ENCODE data around the gene TRPM3. TPM values are rescaled to one million over a fixed set of nuclear protein-coding genes. Genes with fewer than 3 reads are reported as not detected.

The TRPM3 gene
- total RNA-seq, 1 experiment from 2014 or later: not detected

- intact Hi-C loops (cut with micrococcal nuclease; ENCODE audit: unreplicated experiment) (no loop called here), in situ Hi-C loops (cut with HindIII; ENCODE audit: low pct_unique_long_range_greater_than_20kb, low sequenced_read_pairs) (no loop called here)
- no peak for DNase-seq (ENCODE audit: low read depth, low spot score)
- Histone ChIP-seq H3K27me3 (ENCODE audit: control insufficient read depth, insufficient read depth, low read length) (no peaks in the 10 kb centered on the region), H3K27ac (ENCODE audit: low read length) (no peak overlapping the region), H3K4me3 (ENCODE audit: low read depth in 2 of 2, low read length in 2 of 2) (no peak overlapping the region), H3K36me3 (ENCODE audit: control insufficient read depth, insufficient read depth, low read length) (no peaks in the 10 kb centered on the region), H3K9me3 (ENCODE audit: control insufficient read depth, insufficient read depth, low read depth, low read length) (no peaks in the 10 kb centered on the region), H3K4me1 (ENCODE audit: control insufficient read depth, insufficient read depth, low read length) (no peaks in the 10 kb centered on the region)
- TF ChIP-seq SIN3A (IDR thresholded peaks at IDR 0.05; ENCODE audit: borderline replicate concordance, insufficient read depth, low read depth, low read length) (no peak), TCF7L2 (IDR thresholded peaks at IDR 0.05; ENCODE audit: low read depth, low read length) (no peak), POLR2AphosphoS5 (IDR thresholded peaks at IDR 0.05; ENCODE audit: low read depth, low read length) (no peak), REST (IDR thresholded peaks at IDR 0.05; ENCODE audit: insufficient read depth in 1 of 2, low read depth in 2 of 2, low read length in 1 of 2) (no peak)
- TF ChIP-seq, protein P1, sequence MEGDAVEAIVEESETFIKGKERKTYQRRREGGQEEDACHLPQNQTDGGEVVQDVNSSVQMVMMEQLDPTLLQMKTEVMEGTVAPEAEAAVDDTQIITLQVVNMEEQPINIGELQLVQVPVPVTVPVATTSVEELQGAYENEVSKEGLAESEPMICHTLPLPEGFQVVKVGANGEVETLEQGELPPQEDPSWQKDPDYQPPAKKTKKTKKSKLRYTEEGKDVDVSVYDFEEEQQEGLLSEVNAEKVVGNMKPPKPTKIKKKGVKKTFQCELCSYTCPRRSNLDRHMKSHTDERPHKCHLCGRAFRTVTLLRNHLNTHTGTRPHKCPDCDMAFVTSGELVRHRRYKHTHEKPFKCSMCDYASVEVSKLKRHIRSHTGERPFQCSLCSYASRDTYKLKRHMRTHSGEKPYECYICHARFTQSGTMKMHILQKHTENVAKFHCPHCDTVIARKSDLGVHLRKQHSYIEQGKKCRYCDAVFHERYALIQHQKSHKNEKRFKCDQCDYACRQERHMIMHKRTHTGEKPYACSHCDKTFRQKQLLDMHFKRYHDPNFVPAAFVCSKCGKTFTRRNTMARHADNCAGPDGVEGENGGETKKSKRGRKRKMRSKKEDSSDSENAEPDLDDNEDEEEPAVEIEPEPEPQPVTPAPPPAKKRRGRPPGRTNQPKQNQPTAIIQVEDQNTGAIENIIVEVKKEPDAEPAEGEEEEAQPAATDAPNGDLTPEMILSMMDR (IDR thresholded peaks at IDR 0.05): no peak
- ATAC-seq: no peak
- ChIA-PET CTCF (no interaction called here), POLR2A (interaction anchor here (0.6 kb wide), 1 partner anchor 278 kb away, joined by 3 read pairs; no protein-coding TSS in a partner anchor)
- BruUV-seq (replicated peaks): no TSS peak
Observed at GRCh38 chr9:70567511-70567910, 553.9 kb downstream of the TRPM3 start.

DNA sequence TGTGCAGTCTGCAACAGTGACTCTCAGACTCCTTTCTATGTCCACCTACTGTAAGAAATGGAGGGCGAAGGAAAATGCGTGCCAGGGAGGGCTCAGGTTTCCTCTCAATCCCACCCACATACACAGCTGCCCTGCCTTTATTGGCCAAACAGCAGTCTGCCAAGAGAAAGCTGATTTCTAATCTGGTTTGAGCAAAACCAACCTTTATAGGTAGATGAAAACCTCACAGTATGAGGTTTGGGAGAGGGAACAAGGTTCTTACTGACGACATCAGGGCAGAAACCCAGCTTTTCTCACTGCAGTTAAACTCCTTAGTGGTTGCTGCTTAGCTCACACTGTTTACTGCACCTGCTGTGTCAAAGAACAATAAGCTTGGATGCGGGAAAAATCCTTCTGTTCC is 554.7 kb downstream of the TRPM3 start:
- TF ChIP-seq SIN3A (IDR thresholded peaks at IDR 0.05; ENCODE audit: borderline replicate concordance, insufficient read depth, low read depth, low read length) (no peak), REST (IDR thresholded peaks at IDR 0.05; ENCODE audit: insufficient read depth in 1 of 2, low read depth in 2 of 2, low read length in 1 of 2) (no peak), TCF7L2 (IDR thresholded peaks at IDR 0.05; ENCODE audit: low read depth, low read length) (no peak), POLR2AphosphoS5 (IDR thresholded peaks at IDR 0.05; ENCODE audit: low read depth, low read length) (no peak)
- TF ChIP-seq, protein P1 (IDR thresholded peaks at IDR 0.05): no peak
- no peaks in the 10 kb centered on the region for H3K36me3 ChIP-seq (ENCODE audit: control insufficient read depth, insufficient read depth, low read length)
- intact Hi-C loops (cut with micrococcal nuclease; ENCODE audit: unreplicated experiment) (no loop called here), in situ Hi-C loops (cut with HindIII; ENCODE audit: low pct_unique_long_range_greater_than_20kb, low sequenced_read_pairs) (no loop called here)
- no peak overlapping the region for H3K4me3 ChIP-seq (ENCODE audit: low read depth in 2 of 2, low read length in 2 of 2)
- ChIA-PET POLR2A (interaction anchor here (0.6 kb wide), 1 partner anchor 277 kb away, joined by 3 read pairs; no protein-coding TSS in a partner anchor), CTCF (no interaction called here)
- no peaks in the 10 kb centered on the region for H3K4me1 ChIP-seq (ENCODE audit: control insufficient read depth, insufficient read depth, low read length)
- no peak overlapping the region for H3K27ac ChIP-seq (ENCODE audit: low read length)
- ATAC-seq (no peak), DNase-seq (ENCODE audit: low read depth, low spot score) (no peak)
- BruUV-seq (replicated peaks): no TSS peak
- H3K9me3 ChIP-seq (ENCODE audit: control insufficient read depth, insufficient read depth, low read depth, low read length): no peaks in the 10 kb centered on the region
- no peaks in the 10 kb centered on the region for H3K27me3 ChIP-seq (ENCODE audit: control insufficient read depth, insufficient read depth, low read length)

Measured in Panc1 (cell line).